ENCODE data around the gene SCN10A.

- TF ChIP-seq, protein P1, sequence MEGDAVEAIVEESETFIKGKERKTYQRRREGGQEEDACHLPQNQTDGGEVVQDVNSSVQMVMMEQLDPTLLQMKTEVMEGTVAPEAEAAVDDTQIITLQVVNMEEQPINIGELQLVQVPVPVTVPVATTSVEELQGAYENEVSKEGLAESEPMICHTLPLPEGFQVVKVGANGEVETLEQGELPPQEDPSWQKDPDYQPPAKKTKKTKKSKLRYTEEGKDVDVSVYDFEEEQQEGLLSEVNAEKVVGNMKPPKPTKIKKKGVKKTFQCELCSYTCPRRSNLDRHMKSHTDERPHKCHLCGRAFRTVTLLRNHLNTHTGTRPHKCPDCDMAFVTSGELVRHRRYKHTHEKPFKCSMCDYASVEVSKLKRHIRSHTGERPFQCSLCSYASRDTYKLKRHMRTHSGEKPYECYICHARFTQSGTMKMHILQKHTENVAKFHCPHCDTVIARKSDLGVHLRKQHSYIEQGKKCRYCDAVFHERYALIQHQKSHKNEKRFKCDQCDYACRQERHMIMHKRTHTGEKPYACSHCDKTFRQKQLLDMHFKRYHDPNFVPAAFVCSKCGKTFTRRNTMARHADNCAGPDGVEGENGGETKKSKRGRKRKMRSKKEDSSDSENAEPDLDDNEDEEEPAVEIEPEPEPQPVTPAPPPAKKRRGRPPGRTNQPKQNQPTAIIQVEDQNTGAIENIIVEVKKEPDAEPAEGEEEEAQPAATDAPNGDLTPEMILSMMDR (IDR thresholded peaks at IDR 0.05), result peak; percentile 78 to 93 (median 90)
- TF ChIP-seq POLR2A (IDR thresholded peaks at IDR 0.05), result no peak
These were observed 164.7 kb downstream of the SCN10A start for GRCh38 chr3:38651153-38651789.

Measured in right lobe of liver (tissue), 4 donors.